ENCODE data around the gene AUTS2. TPM values are rescaled to one million over a fixed set of nuclear protein-coding genes. Genes with fewer than 3 reads are reported as not detected.

The AUTS2 gene
- total and polyA plus RNA-seq, 10 of the 15 experiments (the other 5 are each of a cell fraction or from before 2014, with no cell fraction given), result 6.4 to 55.6 (median 21.6) TPM

DNA sequence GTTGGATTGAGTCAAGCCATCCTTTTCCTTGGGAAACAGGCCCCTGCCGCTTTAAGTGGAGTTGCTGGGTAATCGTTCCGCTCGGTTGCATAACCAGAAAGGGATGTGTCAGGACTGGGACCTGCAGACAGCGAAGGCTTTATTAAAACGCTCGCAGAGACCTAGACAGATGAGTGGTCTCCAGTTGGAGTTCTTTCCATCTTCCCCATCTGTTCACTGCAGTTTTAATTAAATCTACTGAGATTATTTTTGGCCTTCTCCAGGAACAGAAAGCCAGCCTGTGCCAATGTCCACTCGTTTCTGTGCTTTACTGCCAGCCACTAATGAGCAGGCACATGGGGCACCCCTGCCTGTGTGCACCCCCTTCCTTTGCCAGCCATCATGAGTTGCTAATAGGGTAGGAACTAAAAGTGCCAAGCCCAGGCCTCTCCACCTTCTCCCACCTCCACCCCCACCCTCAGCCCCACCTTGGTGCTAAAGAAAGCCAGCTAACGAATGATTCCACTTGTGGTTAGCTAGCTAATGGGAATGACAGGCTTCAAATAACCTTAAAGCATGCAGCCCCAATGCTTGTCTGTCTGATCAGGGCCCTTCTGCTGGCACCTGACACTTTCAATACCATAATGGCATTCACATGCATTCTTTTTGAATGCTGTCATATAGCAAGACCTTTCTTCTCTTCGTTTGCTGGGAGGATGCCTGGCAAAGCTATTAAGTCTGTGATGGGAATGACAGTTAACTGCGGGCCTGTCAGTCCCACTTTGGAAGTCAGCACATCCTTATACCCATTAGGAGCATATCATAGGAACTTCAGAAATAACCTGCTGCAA lies 976.9 kb downstream of the AUTS2 start (continued):
- TF ChIP-seq, protein P1, sequence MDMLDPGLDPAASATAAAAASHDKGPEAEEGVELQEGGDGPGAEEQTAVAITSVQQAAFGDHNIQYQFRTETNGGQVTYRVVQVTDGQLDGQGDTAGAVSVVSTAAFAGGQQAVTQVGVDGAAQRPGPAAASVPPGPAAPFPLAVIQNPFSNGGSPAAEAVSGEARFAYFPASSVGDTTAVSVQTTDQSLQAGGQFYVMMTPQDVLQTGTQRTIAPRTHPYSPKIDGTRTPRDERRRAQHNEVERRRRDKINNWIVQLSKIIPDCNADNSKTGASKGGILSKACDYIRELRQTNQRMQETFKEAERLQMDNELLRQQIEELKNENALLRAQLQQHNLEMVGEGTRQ (IDR thresholded peaks at IDR 0.05; ENCODE audit: borderline replicate concordance, low read depth, low read length), result no peak

GRCh38 chr7:70577078-70577477 lies 978.8 kb downstream of the AUTS2 start:
- Histone ChIP-seq H3K4me2 (ENCODE audit: control insufficient read depth, insufficient read depth) (no peak overlapping the region), H4K20me1 (ENCODE audit: control insufficient read depth, insufficient read depth) (no peaks in the 10 kb centered on the region), H3K36me3 (ENCODE audit: control insufficient read depth in 2 of 2, insufficient read depth in 2 of 2, low read length in 1 of 2) (no peaks in the 10 kb centered on the region), H3K27me3 (replicated peaks in 1 of 2; ENCODE audit: control insufficient read depth in 2 of 2, insufficient read depth in 2 of 2, low read length in 1 of 2) (no peaks in the 10 kb centered on the region), H3K27ac (ENCODE audit: control insufficient read depth, insufficient read depth) (no peak overlapping the region), H3K9ac (ENCODE audit: control insufficient read depth, insufficient read depth, low read length) (no peak overlapping the region), H2AFZ (ENCODE audit: control insufficient read depth, low read depth, low read length) (no peak overlapping the region), H3K9me3 (replicated peaks; ENCODE audit: control insufficient read depth, insufficient read depth, low read length) (no peaks in the 10 kb centered on the region), H3K4me1 (ENCODE audit: control insufficient read depth, insufficient read depth, low read length) (no peaks in the 10 kb centered on the region), H3K4me3 (no peak overlapping the region), H3K79me2 (ENCODE audit: control insufficient read depth, insufficient read depth, low read length) (no peaks in the 10 kb centered on the region)
- in situ Hi-C loops (cut with MboI), result no loop called here
- intact Hi-C loops (cut with micrococcal nuclease; ENCODE audit: unreplicated experiment), result no loop called here
- ATAC-seq (no peak), FAIRE-seq (no peak), DNase-seq (ENCODE audit: low read depth, low spot score) (no peak)
- ChIA-PET SMC1A (ENCODE audit: uncharacterized antibody, unreplicated experiment) (interaction anchor here (0.9 kb wide), 1 partner anchor 13 kb away, joined by 3 read pairs; no protein-coding TSS in a partner anchor), CTCF (interaction anchor here (0.6 kb wide), 1 partner anchor 98 kb away, joined by 3 read pairs; no protein-coding TSS in a partner anchor), RAD21 (ENCODE audit: unreplicated experiment) (no interaction called here), POLR2A (no interaction called here)
- no TSS peak for BruUV-seq (replicated peaks)
- WGBS (ENCODE audit: insufficient coverage, insufficient replicate concordance, low lambda C conversion rate, missing lambda C conversion rate), result 17% methylated on average over 2 of the region's 2 CpGs
- TF ChIP-seq SREBF1 (IDR thresholded peaks at IDR 0.05; ENCODE audit: low read length) (no peak), POLR2AphosphoS2 (IDR thresholded peaks at IDR 0.05; ENCODE audit: low read depth, low read length) (no peak), BCL11A (IDR thresholded peaks at IDR 0.05; ENCODE audit: low read depth, low read length) (no peak), PKNOX1 (IDR thresholded peaks at IDR 0.05) (no peak), TCF7 (IDR thresholded peaks at IDR 0.05; ENCODE audit: borderline replicate concordance) (no peak), POLR2A (IDR thresholded peaks at IDR 0.05; ENCODE audit: low read depth, low read length) (no peak), STAT1 (conservative IDR thresholded peaks at IDR 0.05) (no peak), EGR1 (IDR thresholded peaks at IDR 0.05; ENCODE audit: borderline replicate concordance in 1 of 2, low read depth in 2 of 2, low read length in 2 of 2) (no peak), CBX5 (IDR thresholded peaks at IDR 0.05; ENCODE audit: low read depth) (no peak), MYC (IDR thresholded peaks at IDR 0.05; ENCODE audit: insufficient read depth, insufficient read length, insufficient replicate concordance, low read length, severe bottlenecking) (no peak), SIX5 (IDR thresholded peaks at IDR 0.05; ENCODE audit: low read depth, low read length, severe bottlenecking) (no peak), PML (IDR thresholded peaks at IDR 0.05; ENCODE audit: low read length) (no peak)
- TF ChIP-seq, protein P2, sequence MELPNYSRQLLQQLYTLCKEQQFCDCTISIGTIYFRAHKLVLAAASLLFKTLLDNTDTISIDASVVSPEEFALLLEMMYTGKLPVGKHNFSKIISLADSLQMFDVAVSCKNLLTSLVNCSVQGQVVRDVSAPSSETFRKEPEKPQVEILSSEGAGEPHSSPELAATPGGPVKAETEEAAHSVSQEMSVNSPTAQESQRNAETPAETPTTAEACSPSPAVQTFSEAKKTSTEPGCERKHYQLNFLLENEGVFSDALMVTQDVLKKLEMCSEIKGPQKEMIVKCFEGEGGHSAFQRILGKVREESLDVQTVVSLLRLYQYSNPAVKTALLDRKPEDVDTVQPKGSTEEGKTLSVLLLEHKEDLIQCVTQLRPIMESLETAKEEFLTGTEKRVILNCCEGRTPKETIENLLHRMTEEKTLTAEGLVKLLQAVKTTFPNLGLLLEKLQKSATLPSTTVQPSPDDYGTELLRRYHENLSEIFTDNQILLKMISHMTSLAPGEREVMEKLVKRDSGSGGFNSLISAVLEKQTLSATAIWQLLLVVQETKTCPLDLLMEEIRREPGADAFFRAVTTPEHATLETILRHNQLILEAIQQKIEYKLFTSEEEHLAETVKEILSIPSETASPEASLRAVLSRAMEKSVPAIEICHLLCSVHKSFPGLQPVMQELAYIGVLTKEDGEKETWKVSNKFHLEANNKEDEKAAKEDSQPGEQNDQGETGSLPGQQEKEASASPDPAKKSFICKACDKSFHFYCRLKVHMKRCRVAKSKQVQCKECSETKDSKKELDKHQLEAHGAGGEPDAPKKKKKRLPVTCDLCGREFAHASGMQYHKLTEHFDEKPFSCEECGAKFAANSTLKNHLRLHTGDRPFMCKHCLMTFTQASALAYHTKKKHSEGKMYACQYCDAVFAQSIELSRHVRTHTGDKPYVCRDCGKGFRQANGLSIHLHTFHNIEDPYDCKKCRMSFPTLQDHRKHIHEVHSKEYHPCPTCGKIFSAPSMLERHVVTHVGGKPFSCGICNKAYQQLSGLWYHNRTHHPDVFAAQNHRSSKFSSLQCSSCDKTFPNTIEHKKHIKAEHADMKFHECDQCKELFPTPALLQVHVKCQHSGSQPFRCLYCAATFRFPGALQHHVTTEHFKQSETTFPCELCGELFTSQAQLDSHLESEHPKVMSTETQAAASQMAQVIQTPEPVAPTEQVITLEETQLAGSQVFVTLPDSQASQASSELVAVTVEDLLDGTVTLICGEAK (IDR thresholded peaks at IDR 0.05; ENCODE audit: borderline replicate concordance), result no peak
- TF ChIP-seq, protein P3, sequence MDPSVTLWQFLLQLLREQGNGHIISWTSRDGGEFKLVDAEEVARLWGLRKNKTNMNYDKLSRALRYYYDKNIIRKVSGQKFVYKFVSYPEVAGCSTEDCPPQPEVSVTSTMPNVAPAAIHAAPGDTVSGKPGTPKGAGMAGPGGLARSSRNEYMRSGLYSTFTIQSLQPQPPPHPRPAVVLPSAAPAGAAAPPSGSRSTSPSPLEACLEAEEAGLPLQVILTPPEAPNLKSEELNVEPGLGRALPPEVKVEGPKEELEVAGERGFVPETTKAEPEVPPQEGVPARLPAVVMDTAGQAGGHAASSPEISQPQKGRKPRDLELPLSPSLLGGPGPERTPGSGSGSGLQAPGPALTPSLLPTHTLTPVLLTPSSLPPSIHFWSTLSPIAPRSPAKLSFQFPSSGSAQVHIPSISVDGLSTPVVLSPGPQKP (IDR thresholded peaks at IDR 0.05; ENCODE audit: low read depth, low read length), result no peak

Data from GM12878 (cell line).